H1 (cell line): ENCODE results near the gene COL27A1. TPM values are rescaled to one million over a fixed set of nuclear protein-coding genes. Genes with fewer than 3 reads are reported as not detected.

Source experiments
- BRCA1 ChIP-seq: IDR thresholded peaks from 2 replicates; pipeline ENCODE4 v1.6.1; 2012; ENCODE audit warnings: low read depth, low read length, improper control_type of control experiment
- RBBP5 ChIP-seq: IDR thresholded peaks from 2 replicates; pipeline ENCODE4 v1.7.1; 2012; ENCODE audit warnings: low read depth, mild to moderate bottlenecking, inconsistent platforms, low read length, moderate library complexity, borderline replicate concordance
- SIX5 ChIP-seq: IDR thresholded peaks from 2 replicates; pipeline ENCODE4 v1.6.1; 2011; ENCODE audit warnings: mild to moderate bottlenecking, low read depth, low read length
- TAF7 ChIP-seq: optimal IDR thresholded peaks from 2 replicates; pipeline ENCODE3; 2011; ENCODE audit warnings: low read depth, mild to moderate bottlenecking, inconsistent platforms, low read length, moderate library complexity, borderline replicate concordance
- TCF12 ChIP-seq: IDR thresholded peaks from 2 replicates; pipeline ENCODE4 v1.6.1; 2011; ENCODE audit warnings: low read depth, mild to moderate bottlenecking, low read length
- polyA plus RNA-seq, 7 experiments: library from polyadenylated mRNA; depleted of rRNA in 3 of 7; stranded (reverse) in 5 of 7; unstranded in 2 of 7; fragments of >200 nt in 5 of 7; fragments of 200-250 nt in 2 of 7; gene quantifications; 1 replicate in 5 of 7; 2 replicates in 1 of 7; 4 replicates in 1 of 7; pipeline versions ENCODE4 v1.2.1 to v1.2.3, GENCODE V29; 2011 to 2013; ENCODE audit warnings: missing spikeins in 2 of 7, mixed read lengths in 2 of 7
- total RNA-seq: library from RNA; stranded (reverse); fragmentation: NEBNext Ultra II Directional; extraction: Animal tissue kit (Norgen Biotek cat#: 25700); gene quantifications from 2 replicates; pipeline ENCODE4 v1.2.1, GENCODE V29; 2021
- TF ChIP-seq, protein P1 (sequence below): fragments of 300-600 bp; sonication (generic); IDR thresholded peaks from 2 replicates; pipeline ENCODE4 v1.7.1; 2012; ENCODE audit warnings: low read length, moderate library complexity, mild to moderate bottlenecking, inconsistent platforms; ENCODE audit not compliant: insufficient replicate concordance

Gene COL27A1
- total and polyA plus RNA-seq, 2 of the 8 experiments (the other 6 are each of a cell fraction or from before 2014, with no cell fraction given) = 15.1 to 22.8 TPM

DNA sequence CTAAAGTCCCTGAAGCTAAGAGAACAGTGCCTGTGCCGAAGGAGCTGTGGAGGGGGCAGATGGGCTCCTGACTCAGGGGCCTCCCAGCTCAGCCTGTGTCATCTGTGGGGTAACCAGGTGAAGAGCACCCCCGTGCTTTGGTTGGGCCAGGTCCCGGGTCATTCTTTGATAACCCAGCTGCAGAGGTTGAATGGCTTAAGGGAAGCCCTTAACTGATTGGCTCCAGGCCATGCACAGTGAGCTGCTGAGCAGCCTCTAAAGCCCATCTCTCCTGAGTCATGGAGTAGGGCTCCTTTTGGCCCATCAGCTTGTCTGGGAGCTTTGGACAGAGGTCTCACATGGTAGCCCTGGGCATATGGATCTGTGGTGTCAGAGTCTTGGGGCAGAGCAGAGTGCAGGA is 28.7 kb downstream of the COL27A1 start (continued):
- TF ChIP-seq, protein P1, sequence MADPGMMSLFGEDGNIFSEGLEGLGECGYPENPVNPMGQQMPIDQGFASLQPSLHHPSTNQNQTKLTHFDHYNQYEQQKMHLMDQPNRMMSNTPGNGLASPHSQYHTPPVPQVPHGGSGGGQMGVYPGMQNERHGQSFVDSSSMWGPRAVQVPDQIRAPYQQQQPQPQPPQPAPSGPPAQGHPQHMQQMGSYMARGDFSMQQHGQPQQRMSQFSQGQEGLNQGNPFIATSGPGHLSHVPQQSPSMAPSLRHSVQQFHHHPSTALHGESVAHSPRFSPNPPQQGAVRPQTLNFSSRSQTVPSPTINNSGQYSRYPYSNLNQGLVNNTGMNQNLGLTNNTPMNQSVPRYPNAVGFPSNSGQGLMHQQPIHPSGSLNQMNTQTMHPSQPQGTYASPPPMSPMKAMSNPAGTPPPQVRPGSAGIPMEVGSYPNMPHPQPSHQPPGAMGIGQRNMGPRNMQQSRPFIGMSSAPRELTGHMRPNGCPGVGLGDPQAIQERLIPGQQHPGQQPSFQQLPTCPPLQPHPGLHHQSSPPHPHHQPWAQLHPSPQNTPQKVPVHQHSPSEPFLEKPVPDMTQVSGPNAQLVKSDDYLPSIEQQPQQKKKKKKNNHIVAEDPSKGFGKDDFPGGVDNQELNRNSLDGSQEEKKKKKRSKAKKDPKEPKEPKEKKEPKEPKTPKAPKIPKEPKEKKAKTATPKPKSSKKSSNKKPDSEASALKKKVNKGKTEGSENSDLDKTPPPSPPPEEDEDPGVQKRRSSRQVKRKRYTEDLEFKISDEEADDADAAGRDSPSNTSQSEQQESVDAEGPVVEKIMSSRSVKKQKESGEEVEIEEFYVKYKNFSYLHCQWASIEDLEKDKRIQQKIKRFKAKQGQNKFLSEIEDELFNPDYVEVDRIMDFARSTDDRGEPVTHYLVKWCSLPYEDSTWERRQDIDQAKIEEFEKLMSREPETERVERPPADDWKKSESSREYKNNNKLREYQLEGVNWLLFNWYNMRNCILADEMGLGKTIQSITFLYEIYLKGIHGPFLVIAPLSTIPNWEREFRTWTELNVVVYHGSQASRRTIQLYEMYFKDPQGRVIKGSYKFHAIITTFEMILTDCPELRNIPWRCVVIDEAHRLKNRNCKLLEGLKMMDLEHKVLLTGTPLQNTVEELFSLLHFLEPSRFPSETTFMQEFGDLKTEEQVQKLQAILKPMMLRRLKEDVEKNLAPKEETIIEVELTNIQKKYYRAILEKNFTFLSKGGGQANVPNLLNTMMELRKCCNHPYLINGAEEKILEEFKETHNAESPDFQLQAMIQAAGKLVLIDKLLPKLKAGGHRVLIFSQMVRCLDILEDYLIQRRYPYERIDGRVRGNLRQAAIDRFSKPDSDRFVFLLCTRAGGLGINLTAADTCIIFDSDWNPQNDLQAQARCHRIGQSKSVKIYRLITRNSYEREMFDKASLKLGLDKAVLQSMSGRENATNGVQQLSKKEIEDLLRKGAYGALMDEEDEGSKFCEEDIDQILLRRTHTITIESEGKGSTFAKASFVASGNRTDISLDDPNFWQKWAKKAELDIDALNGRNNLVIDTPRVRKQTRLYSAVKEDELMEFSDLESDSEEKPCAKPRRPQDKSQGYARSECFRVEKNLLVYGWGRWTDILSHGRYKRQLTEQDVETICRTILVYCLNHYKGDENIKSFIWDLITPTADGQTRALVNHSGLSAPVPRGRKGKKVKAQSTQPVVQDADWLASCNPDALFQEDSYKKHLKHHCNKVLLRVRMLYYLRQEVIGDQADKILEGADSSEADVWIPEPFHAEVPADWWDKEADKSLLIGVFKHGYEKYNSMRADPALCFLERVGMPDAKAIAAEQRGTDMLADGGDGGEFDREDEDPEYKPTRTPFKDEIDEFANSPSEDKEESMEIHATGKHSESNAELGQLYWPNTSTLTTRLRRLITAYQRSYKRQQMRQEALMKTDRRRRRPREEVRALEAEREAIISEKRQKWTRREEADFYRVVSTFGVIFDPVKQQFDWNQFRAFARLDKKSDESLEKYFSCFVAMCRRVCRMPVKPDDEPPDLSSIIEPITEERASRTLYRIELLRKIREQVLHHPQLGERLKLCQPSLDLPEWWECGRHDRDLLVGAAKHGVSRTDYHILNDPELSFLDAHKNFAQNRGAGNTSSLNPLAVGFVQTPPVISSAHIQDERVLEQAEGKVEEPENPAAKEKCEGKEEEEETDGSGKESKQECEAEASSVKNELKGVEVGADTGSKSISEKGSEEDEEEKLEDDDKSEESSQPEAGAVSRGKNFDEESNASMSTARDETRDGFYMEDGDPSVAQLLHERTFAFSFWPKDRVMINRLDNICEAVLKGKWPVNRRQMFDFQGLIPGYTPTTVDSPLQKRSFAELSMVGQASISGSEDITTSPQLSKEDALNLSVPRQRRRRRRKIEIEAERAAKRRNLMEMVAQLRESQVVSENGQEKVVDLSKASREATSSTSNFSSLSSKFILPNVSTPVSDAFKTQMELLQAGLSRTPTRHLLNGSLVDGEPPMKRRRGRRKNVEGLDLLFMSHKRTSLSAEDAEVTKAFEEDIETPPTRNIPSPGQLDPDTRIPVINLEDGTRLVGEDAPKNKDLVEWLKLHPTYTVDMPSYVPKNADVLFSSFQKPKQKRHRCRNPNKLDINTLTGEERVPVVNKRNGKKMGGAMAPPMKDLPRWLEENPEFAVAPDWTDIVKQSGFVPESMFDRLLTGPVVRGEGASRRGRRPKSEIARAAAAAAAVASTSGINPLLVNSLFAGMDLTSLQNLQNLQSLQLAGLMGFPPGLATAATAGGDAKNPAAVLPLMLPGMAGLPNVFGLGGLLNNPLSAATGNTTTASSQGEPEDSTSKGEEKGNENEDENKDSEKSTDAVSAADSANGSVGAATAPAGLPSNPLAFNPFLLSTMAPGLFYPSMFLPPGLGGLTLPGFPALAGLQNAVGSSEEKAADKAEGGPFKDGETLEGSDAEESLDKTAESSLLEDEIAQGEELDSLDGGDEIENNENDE = no peak
- TF ChIP-seq TCF12 = no peak
- TF ChIP-seq BRCA1 = no peak
- no peak for TF ChIP-seq SIX5
- no peak for TF ChIP-seq TAF7
- TF ChIP-seq RBBP5 = no peak
